Stimulated activated CD8-positive, alpha-beta memory T cell treated with anti-CD3 and anti-CD28 coated beads, Interleukin-15, amount 100 ng/mL, for 4 hours (primary cell): ENCODE data around the gene R3HDML.
A peak's percentile ranks its signal among the peaks of the same experiment; 100 is the strongest.

Experiments used
- DNase-seq, 2 donors: peaks; one replicate each; pipeline ENCODE4 v3.0.0-alpha.2; 2020; ENCODE audit warnings: low read depth in 2 of 2

The R3HDML gene

DNA sequence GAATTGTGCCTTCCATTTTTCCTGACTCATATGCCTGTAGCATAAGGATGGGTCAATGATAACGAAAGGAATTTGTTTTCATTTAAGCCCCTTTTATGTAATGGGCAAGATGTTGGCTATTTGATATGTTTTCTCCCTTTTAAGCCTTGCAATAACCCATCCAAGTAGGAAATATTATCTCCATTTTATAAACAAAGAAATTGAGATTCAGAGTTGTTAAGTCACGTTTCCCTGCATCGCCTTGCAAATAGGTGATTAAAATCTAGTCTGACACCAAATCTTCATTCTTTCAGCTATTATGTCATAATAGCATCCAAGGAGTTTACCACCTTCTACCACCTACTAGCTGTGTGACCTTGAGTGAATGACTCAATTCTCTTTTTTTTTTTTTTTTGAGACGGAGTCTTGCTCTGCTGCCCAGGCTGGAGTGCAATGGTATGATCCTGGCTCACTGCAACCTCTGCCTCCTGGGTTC, 25.7 kb downstream of the R3HDML start:
- DNase-seq = no peak

DNA sequence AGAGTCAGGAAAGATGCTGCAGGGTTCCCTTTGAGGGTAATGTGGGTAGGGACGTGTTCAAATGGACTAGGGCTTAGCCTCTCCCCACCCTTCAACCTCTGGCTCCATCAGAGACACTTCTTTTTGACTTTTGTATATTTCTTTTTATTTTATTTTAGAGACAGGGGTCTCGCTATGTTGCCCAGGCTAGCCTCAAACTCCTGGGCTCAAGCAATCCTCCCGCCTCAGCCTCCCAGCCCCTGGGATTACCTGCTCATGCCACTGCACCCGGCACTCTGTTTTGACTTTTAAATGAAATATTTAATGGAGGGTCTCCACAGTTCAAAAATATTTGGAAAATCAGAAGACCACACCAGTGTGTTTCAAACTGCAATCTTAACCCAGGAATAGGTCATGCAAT, 27.2 kb downstream of the R3HDML start:
- DNase-seq = no peak

DNA sequence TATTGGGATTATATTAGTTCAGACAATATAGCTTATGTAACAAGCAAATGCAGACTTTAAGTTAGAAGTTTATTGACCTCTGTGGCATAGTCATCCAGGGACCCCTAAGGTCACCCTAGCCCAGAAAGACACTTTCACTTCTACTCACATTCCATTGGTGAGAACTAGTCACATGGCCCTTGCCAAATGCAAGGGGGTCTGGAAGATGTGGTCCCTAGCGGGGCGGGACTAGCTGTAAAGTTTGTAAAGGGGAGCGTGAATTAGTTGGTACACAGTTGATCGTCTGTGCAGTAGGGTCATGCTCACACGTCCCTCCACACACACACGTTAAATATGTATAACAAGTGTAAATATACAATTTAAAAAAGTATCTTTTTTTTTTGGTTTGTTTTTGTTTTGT, 27.9 kb downstream of the R3HDML start:
- no peak for DNase-seq

DNA sequence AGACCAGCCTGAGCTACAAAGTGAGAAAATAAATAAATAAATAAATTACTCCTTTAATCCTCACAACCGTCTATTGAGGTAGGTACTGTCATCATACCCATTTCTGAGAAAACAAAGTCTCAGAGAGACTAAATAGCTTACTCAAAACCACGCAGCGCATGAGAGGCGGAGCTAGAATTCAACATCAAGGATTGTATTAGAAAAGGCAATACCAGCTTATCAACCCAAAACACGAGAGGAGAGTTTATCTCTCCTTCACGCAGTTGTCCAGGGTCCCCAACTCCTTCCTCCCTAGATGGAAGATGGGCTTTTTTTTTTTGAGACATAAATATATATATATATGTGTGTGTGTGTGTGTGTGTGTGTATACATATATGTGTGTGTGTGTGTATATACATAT, 30.9 kb downstream of the R3HDML start:
- DNase-seq = no peak

DNA sequence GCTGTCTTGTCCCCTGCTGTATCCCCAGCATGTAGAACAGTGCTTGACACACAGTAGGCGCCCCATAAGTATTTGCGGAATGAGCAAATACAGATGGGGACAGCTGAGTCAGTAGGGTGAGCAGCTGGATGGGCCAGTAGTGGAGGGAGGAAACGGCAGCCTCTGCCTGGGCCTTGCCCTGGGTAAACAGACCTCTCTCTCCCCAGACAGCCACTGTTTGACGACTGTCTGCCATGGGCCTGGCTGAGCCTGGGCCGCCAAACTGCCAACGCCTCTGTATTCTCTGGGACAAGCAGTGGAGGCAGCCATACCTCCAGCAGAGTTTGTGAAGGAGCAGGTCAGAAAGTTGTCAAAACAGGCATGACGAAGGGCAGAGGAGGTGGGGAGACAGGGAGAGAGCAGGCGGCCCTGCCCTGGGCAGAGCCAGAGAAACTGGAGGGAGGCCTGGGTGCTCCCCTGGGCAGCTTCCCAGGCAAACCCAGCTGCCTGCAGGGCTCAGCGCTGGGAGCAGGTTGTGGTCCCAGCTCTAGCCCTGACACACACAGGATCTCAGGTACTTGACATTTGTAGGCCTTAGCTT, 33.9 kb downstream of the R3HDML start:
- DNase-seq = no peak

DNA sequence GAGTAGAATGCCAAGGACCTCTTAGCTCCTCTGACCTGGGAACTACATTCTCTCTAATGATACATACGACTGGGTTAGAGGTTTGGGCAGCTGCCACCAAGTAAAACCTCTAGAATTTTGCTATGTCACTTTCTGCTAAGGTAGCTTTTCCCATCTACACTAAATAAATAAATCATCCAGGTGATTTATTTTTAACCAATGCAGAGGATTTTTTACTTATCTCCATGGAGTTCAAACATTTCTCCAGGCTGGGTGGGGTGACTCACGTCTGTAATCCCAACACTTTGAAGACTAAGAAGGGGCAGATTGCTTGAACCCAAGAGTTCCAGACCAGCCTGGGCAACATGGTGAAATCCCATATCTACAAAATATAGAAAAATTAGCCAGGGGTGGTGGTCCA, 45.8 kb downstream of the R3HDML start:
- DNase-seq = no peak

DNA sequence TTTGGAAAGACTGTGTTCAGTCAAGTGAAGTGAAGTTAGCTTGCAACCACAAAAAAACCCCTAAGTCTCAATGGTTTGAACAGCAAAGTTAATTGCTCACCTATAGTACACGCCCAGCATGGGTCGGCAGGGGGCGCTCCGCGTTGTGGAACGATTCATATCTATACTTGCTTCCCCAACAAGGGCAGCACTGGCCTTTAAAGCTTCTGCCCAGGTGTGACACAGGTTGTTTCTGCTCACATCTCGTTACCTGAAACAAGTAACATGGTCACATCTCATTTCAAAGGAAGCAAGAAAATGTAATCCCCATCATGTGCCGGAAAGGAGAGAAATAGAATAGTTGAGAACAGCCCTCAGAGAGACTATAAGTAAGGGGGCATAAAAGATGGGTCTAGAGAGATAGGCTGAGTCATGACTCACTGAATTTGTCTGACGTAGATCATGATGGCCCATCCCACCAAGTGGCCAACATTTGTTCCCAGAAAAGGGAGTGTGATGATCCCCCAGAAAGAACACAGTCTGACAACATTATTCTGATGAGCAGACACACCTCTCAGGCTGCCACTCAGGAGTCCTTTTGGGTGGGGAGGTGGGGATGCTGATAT, 47.7 kb downstream of the R3HDML start:
- peak; percentile 52 to 73 for DNase-seq

DNA sequence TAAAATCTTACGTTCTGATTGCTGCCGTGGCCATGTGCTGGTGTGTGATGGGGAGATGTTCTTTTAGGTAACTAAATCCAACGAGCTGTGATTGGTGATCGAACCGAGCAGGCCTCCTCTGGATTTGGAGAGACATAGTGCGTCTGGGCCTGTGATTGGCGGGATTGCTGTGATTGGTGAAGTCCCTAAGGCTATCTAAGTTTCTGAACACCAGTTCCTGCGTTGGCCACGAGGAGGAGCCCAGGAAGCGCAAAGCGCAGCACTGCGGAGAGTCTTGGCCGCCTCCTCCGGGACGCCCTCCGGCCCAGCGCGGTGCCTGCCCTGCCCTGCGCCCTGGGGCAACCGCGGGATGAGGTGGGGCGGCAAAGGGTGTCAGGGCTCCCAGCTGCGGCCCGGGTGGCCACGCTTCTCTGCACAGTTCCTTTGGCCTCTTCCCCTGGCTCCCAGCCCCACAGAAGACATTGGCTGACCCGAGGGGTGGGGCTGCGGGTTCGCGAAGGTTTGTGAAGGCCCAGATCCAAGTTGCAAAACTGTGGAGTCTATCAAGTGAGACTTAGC, 51.7 kb downstream of the R3HDML start:
- peak; percentile 9 to 26 for DNase-seq

DNA sequence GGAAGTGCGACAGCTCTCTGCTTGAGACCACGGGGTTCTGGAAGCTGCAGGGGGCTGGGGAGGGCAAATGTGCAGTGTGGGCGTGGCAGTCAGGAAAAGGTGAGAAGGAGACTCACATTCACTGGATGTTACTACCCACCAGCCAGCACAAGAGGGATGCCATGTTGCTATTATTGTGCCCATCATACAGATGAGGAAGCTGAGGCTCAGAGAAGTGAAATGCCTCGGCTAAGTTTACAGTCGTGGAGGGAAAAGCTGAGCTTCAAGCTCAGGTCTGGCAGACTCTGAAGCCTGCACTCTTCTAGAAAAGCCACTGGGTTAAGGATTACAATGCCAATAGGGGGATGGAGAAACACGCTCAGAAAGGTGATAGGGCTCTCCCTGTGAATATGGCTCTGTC, 53.0 kb downstream of the R3HDML start:
- no peak for DNase-seq

DNA sequence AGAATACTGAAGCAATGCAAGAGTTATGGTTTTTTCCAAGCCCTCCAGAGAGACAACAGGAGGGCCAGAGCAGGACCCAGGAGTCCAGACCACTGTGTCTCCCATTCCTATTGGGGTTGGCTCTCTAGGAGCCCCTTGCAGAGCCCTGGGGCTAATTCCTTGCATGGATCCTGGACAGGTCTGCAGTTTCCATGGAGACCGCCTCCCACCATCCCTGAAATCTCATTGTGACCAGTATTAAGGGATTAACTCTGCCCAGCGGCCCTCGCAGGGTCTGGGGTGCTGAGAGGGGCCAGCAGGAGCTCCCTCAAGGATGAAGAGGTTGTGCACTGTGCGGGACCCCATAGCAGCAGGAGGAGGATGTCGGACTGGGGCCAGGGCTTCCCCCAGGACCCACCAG, 53.4 kb downstream of the R3HDML start:
- no peak for DNase-seq

DNA sequence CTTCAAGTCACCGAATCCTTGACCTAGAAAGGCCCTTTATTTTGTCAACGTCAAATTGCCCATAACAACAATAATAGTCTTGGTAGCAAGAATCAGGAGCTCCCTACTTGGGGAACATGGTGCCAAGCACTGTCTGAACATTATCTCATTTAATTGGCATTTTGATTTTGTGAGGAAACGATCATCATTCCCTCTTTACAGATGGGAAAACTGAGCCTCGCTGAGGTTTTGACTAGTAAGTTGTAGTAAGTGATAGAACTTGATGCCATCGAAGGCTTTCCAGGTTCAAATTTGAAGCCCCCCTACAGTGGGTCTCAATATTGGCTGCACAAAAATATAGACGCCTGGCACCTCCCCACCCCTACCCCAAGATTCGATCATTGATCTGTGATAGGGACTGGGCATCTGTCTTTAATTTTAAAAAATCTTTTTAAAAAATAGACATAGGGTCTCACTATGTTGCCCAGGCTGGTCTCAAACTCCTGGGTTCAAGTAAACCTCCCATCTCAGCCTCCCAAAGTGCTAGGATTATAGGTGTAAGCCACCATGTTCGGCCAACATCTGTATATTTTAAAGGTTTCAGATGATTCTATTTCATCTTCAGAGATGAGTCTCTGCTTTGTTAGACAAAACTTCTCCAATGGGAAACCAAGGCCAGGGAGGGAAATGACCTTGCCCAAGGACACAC, 55.4 kb downstream of the R3HDML start:
- no peak for DNase-seq

DNA sequence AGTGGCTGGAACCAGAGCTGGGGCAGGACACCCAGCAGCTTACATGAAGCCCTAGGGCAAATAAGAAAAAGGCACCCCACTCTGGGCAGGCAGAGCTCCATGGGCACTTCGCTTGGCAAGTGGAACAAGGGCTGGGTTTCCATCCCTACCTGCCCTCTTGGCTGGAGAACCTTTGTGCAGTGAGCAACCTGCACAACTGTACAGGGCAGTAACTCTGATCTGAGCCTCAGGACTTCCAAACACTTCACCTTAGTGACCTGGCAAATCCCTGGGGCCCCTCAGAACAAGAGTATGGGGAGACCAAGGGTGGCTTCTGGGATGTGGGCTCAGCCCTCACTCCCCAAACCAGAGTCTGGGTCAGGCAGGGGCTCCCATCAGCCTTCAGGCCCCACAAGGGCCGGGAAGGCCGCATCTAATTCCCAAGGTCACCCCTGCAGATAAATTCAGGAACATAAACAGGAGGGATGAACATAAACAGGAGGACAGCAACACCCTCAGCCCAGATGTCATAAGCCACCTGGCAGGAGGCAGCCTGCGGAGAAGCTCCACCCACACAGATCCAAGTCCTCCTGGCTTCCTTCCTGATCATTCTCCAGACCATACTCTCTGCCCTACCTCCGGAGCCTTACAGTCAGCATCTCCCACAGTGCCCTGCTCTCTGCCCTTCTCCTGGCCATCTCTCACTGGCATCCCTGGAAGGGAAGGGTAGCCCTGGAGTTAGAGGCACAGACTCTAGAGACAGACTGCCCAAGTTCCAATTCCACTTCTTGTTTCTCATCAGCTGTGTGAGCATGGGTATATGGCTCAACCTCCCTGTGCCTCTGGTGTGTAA, 56.1 kb downstream of the R3HDML start:
- DNase-seq = no peak

DNA sequence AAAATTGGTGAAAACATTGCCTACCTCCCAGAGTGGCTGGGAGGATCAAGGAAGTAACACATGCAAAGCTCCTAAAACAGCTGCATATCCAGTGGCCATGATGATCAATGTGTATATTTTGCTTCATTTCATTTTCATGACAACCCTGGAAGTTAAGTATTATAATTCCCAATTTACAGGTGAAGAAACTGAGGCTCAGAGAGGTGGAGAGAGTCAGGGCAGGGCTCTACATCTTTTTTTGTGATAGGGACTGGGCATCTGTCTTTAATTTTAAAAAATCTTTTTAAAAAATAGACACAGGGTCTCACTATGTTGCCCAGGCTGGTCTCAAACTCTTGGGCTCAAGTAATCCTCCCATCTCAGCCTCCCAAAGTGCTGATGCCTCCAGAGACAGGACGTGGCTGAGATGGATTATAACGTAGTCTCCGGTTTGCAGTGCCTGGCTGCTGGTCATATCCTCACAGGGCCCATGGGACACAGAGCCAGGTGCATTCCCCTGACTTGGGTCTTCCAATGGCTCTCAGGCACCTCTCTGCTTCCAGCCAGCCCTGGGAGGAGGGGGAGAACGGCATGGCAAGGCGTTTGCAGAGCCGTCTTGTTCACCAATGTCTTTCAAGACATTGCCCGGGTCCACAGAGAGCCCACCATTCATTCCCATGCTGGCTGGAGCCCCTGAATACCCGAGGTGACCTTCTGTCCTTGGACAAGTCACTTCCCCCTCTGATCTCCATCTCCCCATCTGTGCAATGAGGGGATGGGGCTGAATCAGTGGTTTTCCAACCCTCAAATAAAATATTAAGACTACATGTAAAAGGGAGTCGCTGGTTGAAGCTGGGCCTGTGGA, 57.0 kb downstream of the R3HDML start:
- DNase-seq = no peak

DNA sequence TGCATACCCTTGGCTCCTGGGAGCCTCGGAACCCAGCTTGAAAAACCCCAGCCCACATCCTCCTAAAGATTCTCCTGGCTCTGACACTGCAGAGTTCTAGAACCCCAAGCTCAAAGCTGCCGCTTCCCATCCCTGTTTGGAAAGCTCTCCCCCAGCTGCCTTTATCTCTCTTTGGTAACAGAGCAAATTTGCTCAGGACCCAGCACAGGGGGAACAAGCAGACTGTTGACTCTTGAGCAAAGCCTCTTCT, 57.5 kb downstream of the R3HDML start:
- DNase-seq = no peak

DNA sequence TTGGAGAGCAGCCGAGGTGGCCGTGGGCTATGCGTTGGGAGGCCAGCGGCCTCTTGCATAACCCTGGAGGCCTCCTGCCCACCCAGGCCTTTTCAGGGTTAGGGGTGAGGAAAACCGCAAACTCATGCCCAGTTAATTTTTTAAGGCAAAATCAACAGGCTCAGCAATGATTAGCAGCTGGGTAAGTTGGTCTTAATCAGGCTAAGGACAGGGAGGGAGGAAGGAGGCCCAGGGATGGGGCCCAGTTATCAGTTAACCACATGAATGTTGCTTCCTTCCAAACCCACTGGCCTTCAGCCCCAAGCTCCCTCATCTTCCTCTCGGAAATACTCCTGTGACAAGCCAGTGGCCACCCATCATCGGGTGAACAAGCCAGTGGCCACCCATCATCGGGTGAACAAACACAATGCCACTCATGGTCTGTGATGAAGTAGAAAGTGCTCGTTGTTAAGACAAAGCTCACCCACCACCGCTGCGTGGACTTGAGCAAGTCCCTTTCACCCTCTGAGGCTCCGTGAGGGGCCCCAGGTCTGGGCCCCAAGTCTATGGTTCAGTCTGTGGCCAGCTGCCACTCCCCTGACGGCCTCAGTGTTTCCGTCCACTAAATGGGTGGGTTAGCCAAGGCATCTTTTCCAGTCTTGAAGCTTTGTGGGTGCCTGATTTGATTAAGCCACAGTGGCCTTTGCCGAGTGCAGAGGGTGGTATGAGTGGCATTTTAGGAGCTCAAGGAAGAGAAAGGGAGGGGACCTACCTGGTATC, 58.0 kb downstream of the R3HDML start:
- no peak for DNase-seq

DNA sequence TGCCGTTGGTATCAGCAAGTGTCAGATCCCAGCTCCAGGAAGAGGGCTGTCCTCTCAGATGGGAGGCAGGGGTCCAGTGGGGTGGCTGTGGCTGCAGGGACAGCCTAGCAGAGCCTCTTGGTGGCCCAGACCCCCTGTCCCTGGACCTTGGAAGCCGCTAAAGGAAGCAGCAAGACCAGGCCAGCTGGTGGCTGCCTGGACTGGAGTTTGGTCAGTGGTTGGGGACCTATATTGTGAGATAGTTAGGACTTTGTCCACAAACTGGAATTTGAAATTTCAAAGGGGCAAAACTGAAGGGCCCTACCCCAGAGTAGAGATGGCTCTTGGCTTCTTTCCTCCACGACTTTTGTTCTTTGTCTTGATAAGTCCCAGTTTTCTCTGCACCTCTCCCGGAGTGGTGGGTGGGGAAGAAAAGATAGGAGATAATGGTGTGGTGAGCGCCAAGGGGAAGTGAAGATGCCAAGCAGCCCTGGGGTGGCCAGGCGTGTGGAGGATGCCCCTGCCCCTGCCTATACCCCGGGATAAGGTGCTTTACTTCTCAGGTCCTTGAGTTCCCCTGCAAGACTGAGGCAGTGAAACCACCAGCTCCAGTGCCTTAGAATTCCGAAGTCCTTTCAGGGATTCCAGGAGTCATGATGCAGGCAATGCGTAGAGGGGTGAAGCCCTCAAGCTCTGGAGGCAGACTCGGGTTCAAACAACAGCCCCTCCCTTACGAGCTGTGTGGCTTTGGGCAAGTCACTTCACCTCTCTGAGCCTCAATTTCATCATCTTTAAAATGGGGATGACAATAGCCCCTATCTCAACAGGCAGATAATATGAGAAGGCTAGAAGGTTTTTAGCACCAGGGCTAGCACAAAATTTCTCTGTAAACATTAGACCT, 58.9 kb downstream of the R3HDML start:
- DNase-seq = no peak

DNA sequence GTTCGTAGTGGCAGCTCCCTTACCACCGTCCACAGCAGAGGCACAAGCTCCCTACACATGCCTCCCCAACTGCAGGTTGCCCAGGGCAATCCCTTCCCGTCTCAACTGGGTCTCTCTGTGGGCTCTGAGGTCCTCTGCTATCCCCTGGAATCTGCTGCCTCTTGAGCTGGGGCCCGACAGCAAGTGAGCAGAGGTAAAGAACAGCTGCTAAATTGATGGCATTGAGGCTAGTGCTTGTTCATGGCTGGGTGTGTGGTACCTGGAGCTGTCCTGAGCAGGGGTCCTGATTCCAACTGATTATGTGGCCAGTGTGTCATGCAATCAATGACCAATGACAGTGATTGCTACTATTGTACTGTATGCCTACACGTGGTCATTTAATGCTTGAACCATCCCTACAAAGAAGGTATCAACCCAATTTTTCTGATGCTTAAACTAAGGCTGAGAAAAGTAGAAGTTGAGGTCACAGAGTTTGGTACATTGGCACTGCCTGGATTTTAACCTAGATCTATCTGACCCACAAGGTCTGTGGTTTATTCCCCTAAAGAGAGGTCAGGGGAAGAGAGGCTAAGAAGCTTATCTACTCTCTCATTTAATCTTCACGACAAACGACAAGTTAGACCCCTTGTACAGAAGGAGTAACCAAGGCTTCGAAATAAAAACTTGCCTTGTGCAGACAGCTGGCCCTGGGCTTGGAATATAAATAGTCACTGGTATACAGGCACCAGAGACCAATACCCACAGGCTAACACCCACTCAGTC, 59.7 kb downstream of the R3HDML start:
- DNase-seq = no peak

DNA sequence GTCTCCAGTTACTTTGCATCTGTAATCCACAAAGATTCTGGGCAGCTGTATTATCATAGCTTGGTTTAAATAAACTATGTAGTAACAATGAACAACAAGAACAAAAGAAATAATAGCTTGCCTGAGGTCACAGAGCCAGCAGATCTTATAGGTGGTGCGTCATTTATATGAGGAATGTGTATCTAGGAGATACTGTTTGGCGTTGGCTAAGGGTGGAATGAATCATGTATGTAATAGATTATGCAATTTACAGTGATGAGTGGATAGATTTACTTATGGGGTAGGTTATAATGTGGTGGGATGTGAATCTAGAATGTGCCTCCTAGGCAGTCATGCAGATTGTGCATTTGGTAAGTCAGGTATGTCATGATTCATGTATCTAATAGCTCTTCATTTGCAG, 61.5 kb downstream of the R3HDML start:
- no peak for DNase-seq

DNA sequence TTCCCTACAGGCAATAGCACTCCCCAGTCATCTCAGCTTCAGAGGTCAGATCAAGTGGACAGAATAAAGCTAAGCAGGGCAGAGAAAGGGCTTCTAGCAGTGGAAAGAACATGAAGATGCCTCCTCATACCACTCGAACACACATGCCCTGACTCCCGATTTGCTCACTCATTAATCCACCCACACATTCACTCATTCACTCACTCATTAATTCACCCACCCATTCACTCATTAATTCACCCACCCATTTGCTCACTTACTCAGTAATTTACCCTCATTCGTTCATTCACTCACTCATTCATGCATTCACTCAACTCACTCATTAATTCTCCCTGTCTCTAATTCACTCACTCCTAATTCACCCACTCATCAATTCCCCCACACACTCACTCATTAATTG, 62.6 kb downstream of the R3HDML start:
- no peak for DNase-seq
